ENCODE results near the gene CRTC1.

CRTC1 gene

GRCh38 chr19:18762125-18763023 lies 78.9 kb downstream of the CRTC1 start:
- Histone ChIP-seq H3K4me3 (ENCODE audit: insufficient read depth, low read length, poor library complexity, severe bottlenecking) (no peak overlapping the region), H2AFZ (ENCODE audit: low read depth, low read length, severe bottlenecking) (no peak overlapping the region), H3K36me3 (ENCODE audit: low read length) (no peaks in the 10 kb centered on the region), H3K9me2 (replicated peaks; ENCODE audit: insufficient read depth, low read length) (no peaks in the 10 kb centered on the region), H4K20me1 (ENCODE audit: low read depth, low read length) (no peaks in the 10 kb centered on the region), H3K9me3 (ENCODE audit: insufficient read depth, low read length) (no peaks in the 10 kb centered on the region), H3K27me3 (ENCODE audit: low read length) (no peaks in the 10 kb centered on the region), H3K79me2 (ENCODE audit: insufficient read depth, low read length) (no peaks in the 10 kb centered on the region), H3K4me2 (ENCODE audit: low read depth, low read length, poor library complexity, severe bottlenecking) (no peak overlapping the region), H3F3A (ENCODE audit: insufficient read depth) (no peaks in the 10 kb centered on the region), H3K9ac (ENCODE audit: low read length) (no peak overlapping the region), H3K27ac (ENCODE audit: low read depth, low read length) (no peak overlapping the region)
- TF ChIP-seq CTCF (IDR thresholded peaks at IDR 0.05; ENCODE audit: insufficient read depth, low read length, poor library complexity, severe bottlenecking): no peak
- TF ChIP-seq EZH2phosphoT487 (conservative IDR thresholded peaks at IDR 0.05; ENCODE audit: low read length): no peak

GRCh38 chr19:18763674-18764590 lies 80.5 kb downstream of the CRTC1 start:
- no peak overlapping the region for H3K9ac ChIP-seq (ENCODE audit: low read length)
- H3K9me3 ChIP-seq (ENCODE audit: insufficient read depth, low read length): no peaks in the 10 kb centered on the region
- H3K9me2 ChIP-seq (replicated peaks; ENCODE audit: insufficient read depth, low read length): no peaks in the 10 kb centered on the region
- no peaks in the 10 kb centered on the region for H3F3A ChIP-seq (ENCODE audit: insufficient read depth)
- no peaks in the 10 kb centered on the region for H3K36me3 ChIP-seq (ENCODE audit: low read length)
- no peak overlapping the region for H3K4me2 ChIP-seq (ENCODE audit: low read depth, low read length, poor library complexity, severe bottlenecking)
- H3K4me3 ChIP-seq (ENCODE audit: insufficient read depth, low read length, poor library complexity, severe bottlenecking): no peak overlapping the region
- no peak for TF ChIP-seq CTCF (IDR thresholded peaks at IDR 0.05; ENCODE audit: insufficient read depth, low read length, poor library complexity, severe bottlenecking)
- TF ChIP-seq EZH2phosphoT487 (conservative IDR thresholded peaks at IDR 0.05; ENCODE audit: low read length): no peak
- no peak overlapping the region for H3K27ac ChIP-seq (ENCODE audit: low read depth, low read length)
- H4K20me1 ChIP-seq (ENCODE audit: low read depth, low read length): no peaks in the 10 kb centered on the region
- no peak overlapping the region for H2AFZ ChIP-seq (ENCODE audit: low read depth, low read length, severe bottlenecking)
- H3K79me2 ChIP-seq (ENCODE audit: insufficient read depth, low read length): no peaks in the 10 kb centered on the region
- no peaks in the 10 kb centered on the region for H3K27me3 ChIP-seq (ENCODE audit: low read length)

- H3K4me3 ChIP-seq (ENCODE audit: insufficient read depth, low read length, poor library complexity, severe bottlenecking): no peak overlapping the region
- no peak overlapping the region for H3K4me2 ChIP-seq (ENCODE audit: low read depth, low read length, poor library complexity, severe bottlenecking)
- H3K36me3 ChIP-seq (ENCODE audit: low read length): no peaks in the 10 kb centered on the region
- H3K79me2 ChIP-seq (ENCODE audit: insufficient read depth, low read length): no peaks in the 10 kb centered on the region
- no peaks in the 10 kb centered on the region for H3F3A ChIP-seq (ENCODE audit: insufficient read depth)
- no peak overlapping the region for H3K27ac ChIP-seq (ENCODE audit: low read depth, low read length)
- H3K9me3 ChIP-seq (ENCODE audit: insufficient read depth, low read length): no peaks in the 10 kb centered on the region
- no peaks in the 10 kb centered on the region for H3K27me3 ChIP-seq (ENCODE audit: low read length)
- no peak overlapping the region for H3K9ac ChIP-seq (ENCODE audit: low read length)
- TF ChIP-seq CTCF (IDR thresholded peaks at IDR 0.05; ENCODE audit: insufficient read depth, low read length, poor library complexity, severe bottlenecking) (no peak), EZH2phosphoT487 (conservative IDR thresholded peaks at IDR 0.05; ENCODE audit: low read length) (no peak)
- no peak overlapping the region for H2AFZ ChIP-seq (ENCODE audit: low read depth, low read length, severe bottlenecking)
- H3K9me2 ChIP-seq (replicated peaks; ENCODE audit: insufficient read depth, low read length): no peaks in the 10 kb centered on the region
- no peaks in the 10 kb centered on the region for H4K20me1 ChIP-seq (ENCODE audit: low read depth, low read length)
Measured at GRCh38 chr19:18764591-18765051, 81.1 kb downstream of the CRTC1 start.

Data from SU-DHL-6 (cell line).